Measurements from ENCODE around the gene GLI2.

- TF ChIP-seq CTCF (IDR thresholded peaks at IDR 0.05) (no peak), POLR2A (IDR thresholded peaks at IDR 0.05) (no peak), POLR2AphosphoS5 (IDR thresholded peaks at IDR 0.05; ENCODE audit: insufficient read depth in 1 of 2, low read depth in 1 of 2) (no peak)
These were observed 8.0 kb downstream of the GLI2 start for GRCh38 chr2:120743657-120744056.

Measured in vagina (tissue), 2 donors.